GM21526 (cell line): ENCODE results near the gene PIK3AP1.

Source experiments
- ATAC-seq: cut with Tn5 transposase; IDR thresholded peaks from one replicate; pipeline ENCODE4 v1.9.1; 2021; ENCODE audit warnings: moderate library complexity; ENCODE audit not compliant: unreplicated experiment, low FRiP score

Gene PIK3AP1

GRCh38 chr10:96676272-96677112, 43.8 kb downstream of the PIK3AP1 start:
- ATAC-seq: no peak

GRCh38 chr10:96675846-96676245, 44.5 kb downstream of the PIK3AP1 start:
- ATAC-seq: no peak

GRCh38 chr10:96673318-96674099, 46.8 kb downstream of the PIK3AP1 start:
- peak; percentile 40 for ATAC-seq

- ATAC-seq: no peak
Observed at GRCh38 chr10:96672481-96673175, 47.7 kb downstream of the PIK3AP1 start.

GRCh38 chr10:96671211-96671890, 49.0 kb downstream of the PIK3AP1 start:
- no peak for ATAC-seq

- no peak for ATAC-seq
Observed at GRCh38 chr10:96670786-96671185, 49.5 kb downstream of the PIK3AP1 start.

- no peak for ATAC-seq
Observed at GRCh38 chr10:96667401-96667800, 52.9 kb downstream of the PIK3AP1 start.

- peak; percentile 55 for ATAC-seq
Observed at GRCh38 chr10:96666741-96667140, 53.6 kb downstream of the PIK3AP1 start.

GRCh38 chr10:96665306-96665705, 55.0 kb downstream of the PIK3AP1 start:
- ATAC-seq: no peak

- no peak for ATAC-seq
Observed at GRCh38 chr10:96664563-96664962, 55.8 kb downstream of the PIK3AP1 start.

- no peak for ATAC-seq
Observed at GRCh38 chr10:96663797-96664196, 56.5 kb downstream of the PIK3AP1 start.

- ATAC-seq: no peak
Observed at GRCh38 chr10:96661632-96662031, 58.7 kb downstream of the PIK3AP1 start.

- no peak for ATAC-seq
Observed at GRCh38 chr10:96660297-96660696, 60.0 kb downstream of the PIK3AP1 start.

- ATAC-seq: no peak
Observed at GRCh38 chr10:96658844-96659243, 61.5 kb downstream of the PIK3AP1 start.

- no peak for ATAC-seq
Observed at GRCh38 chr10:96657385-96657784, 62.9 kb downstream of the PIK3AP1 start.

- ATAC-seq: no peak
Observed at GRCh38 chr10:96656839-96657238, 63.5 kb downstream of the PIK3AP1 start.

GRCh38 chr10:96656198-96656577, 64.1 kb downstream of the PIK3AP1 start:
- no peak for ATAC-seq

- no peak for ATAC-seq
Observed at GRCh38 chr10:96655461-96656197, 64.7 kb downstream of the PIK3AP1 start.

GRCh38 chr10:96651998-96652431, 68.3 kb downstream of the PIK3AP1 start:
- ATAC-seq: no peak

- ATAC-seq: no peak
Observed at GRCh38 chr10:96650958-96651357, 69.4 kb downstream of the PIK3AP1 start.
